ENCODE measurements around the gene SMARCAL1. TPM values are rescaled to one million over a fixed set of nuclear protein-coding genes. Genes with fewer than 3 reads are reported as not detected.

SMARCAL1 gene
- total and polyA plus RNA-seq, 2 experiments from 2014 or later: 19.2 to 28.7 TPM

- no peak overlapping the region for H3K27ac ChIP-seq
- H3K27me3 ChIP-seq: no peaks in the 10 kb centered on the region
- H3K9me3 ChIP-seq (ENCODE audit: low read depth): no peaks in the 10 kb centered on the region
- no peak overlapping the region for H3K4me3 ChIP-seq
- peaks cover 20% of the 10 kb centered on the region for H3K36me3 ChIP-seq
- no peak for TF ChIP-seq CTCF (IDR thresholded peaks at IDR 0.05; ENCODE audit: low read depth, low read length)
- H3K4me1 ChIP-seq (ENCODE audit: low read depth): peaks cover 34% of the 10 kb centered on the region
- no peak for DNase-seq (ENCODE audit: low read depth in 1 of 2, low spot score in 1 of 2)
Observed at GRCh38 chr2:216430811-216431530, 18.7 kb downstream of the SMARCAL1 start.

- H3K36me3 ChIP-seq: peaks cover 20% of the 10 kb centered on the region
Observed at GRCh38 chr2:216431531-216431856, 19.2 kb downstream of the SMARCAL1 start.

GRCh38 chr2:216436383-216436782, 24.1 kb downstream of the SMARCAL1 start:
- no peak for TF ChIP-seq CTCF (IDR thresholded peaks at IDR 0.05; ENCODE audit: low read depth, low read length)
- Histone ChIP-seq H3K27me3 (no peaks in the 10 kb centered on the region), H3K36me3 (peaks cover 26% of the 10 kb centered on the region), H3K4me3 (no peak overlapping the region), H3K9me3 (ENCODE audit: low read depth) (no peaks in the 10 kb centered on the region), H3K4me1 (ENCODE audit: low read depth) (no peaks in the 10 kb centered on the region), H3K27ac (no peak overlapping the region)
- no peak for DNase-seq (ENCODE audit: low read depth in 1 of 2, low spot score in 1 of 2)

More at GRCh38 chr2:216431531-216431856, 19.2 kb downstream of the SMARCAL1 start:
- Histone ChIP-seq H3K4me1 (ENCODE audit: low read depth) (peaks cover 29% of the 10 kb centered on the region), H3K27ac (no peak overlapping the region), H3K27me3 (no peaks in the 10 kb centered on the region), H3K4me3 (no peak overlapping the region), H3K9me3 (ENCODE audit: low read depth) (no peaks in the 10 kb centered on the region)
- TF ChIP-seq CTCF (IDR thresholded peaks at IDR 0.05; ENCODE audit: low read depth, low read length): no peak
- DNase-seq (ENCODE audit: low read depth in 1 of 2, low spot score in 1 of 2): no peak

- peaks cover 2% of the 10 kb centered on the region for H3K4me1 ChIP-seq (ENCODE audit: low read depth)
- no peaks in the 10 kb centered on the region for H3K9me3 ChIP-seq (ENCODE audit: low read depth)
- no peak for TF ChIP-seq CTCF (IDR thresholded peaks at IDR 0.05; ENCODE audit: low read depth, low read length)
- H3K36me3 ChIP-seq: peaks cover 6% of the 10 kb centered on the region
- no peak overlapping the region for H3K27ac ChIP-seq
- H3K27me3 ChIP-seq: no peaks in the 10 kb centered on the region
- H3K4me3 ChIP-seq: no peak overlapping the region
- DNase-seq (ENCODE audit: low read depth in 1 of 2, low spot score in 1 of 2): no peak
Observed at GRCh38 chr2:216441308-216442010, 29.2 kb downstream of the SMARCAL1 start.

GRCh38 chr2:216445501-216445900, 33.2 kb downstream of the SMARCAL1 start:
- no peak for DNase-seq (ENCODE audit: low read depth in 1 of 2, low spot score in 1 of 2)
- no peak for TF ChIP-seq CTCF (IDR thresholded peaks at IDR 0.05; ENCODE audit: low read depth, low read length)
- H3K27ac ChIP-seq: no peak overlapping the region
- peaks cover 18% of the 10 kb centered on the region for H3K4me1 ChIP-seq (ENCODE audit: low read depth)
- no peak overlapping the region for H3K4me3 ChIP-seq
- H3K9me3 ChIP-seq (ENCODE audit: low read depth): no peaks in the 10 kb centered on the region
- no peaks in the 10 kb centered on the region for H3K27me3 ChIP-seq
- H3K36me3 ChIP-seq: peaks cover 3% of the 10 kb centered on the region
